Effector memory CD8-positive, alpha-beta T cell (primary cell): ENCODE data around the gene KIRREL3.

Experiments used
- ATAC-seq: fragments of 150-1000 bp; cut with Tn5 transposase; replicated peaks from 2 replicates; pipeline ENCODE4 v1.10.0; 2021; ENCODE audit warnings: mild to moderate bottlenecking, moderate library complexity
- DNase-seq, 3 experiments: peaks; one replicate each; pipeline ENCODE4 v3.0.0; 2021
- H3K27ac Mint-ChIP-seq, 2 donors: one replicate each; pipeline ENCODE4 v1.8.0; 2022; ENCODE audit warnings: mild to moderate bottlenecking in 2 of 2, mixed read lengths in 2 of 2, moderate library complexity in 2 of 2
- H3K27me3 Mint-ChIP-seq, 2 donors: one replicate each; pipeline ENCODE4 v1.8.0; 2022; ENCODE audit warnings: mixed read lengths in 2 of 2
- H3K36me3 Mint-ChIP-seq: one replicate; pipeline ENCODE4 v1.8.0; 2022; ENCODE audit warnings: mild to moderate bottlenecking, moderate library complexity, mixed read lengths; ENCODE audit not compliant: insufficient read depth
- H3K4me1 Mint-ChIP-seq, 2 donors: one replicate each; pipeline ENCODE4 v1.8.0; 2022; ENCODE audit warnings: low read depth in 2 of 2, mixed read lengths in 2 of 2
- H3K4me3 Mint-ChIP-seq, 2 donors: one replicate each; pipeline ENCODE4 v1.8.0; 2022; ENCODE audit warnings: mild to moderate bottlenecking in 2 of 2, mixed read lengths in 2 of 2, moderate library complexity in 2 of 2
- H3K9me3 Mint-ChIP-seq, 2 donors: one replicate each; pipeline ENCODE4 v1.8.0; 2022; ENCODE audit warnings: mixed read lengths in 2 of 2

The KIRREL3 gene

GRCh38 chr11:126418887-126419286, 581.7 kb downstream of the KIRREL3 start:
- H3K27me3 Mint-ChIP-seq = no peaks in the 10 kb centered on the region
- H3K4me1 Mint-ChIP-seq = peaks cover 4 to 7% of the 10 kb centered on the region in 2 donors
- no peaks in the 10 kb centered on the region for H3K9me3 Mint-ChIP-seq
- H3K4me3 Mint-ChIP-seq = no peak overlapping the region
- no peak overlapping the region for H3K27ac Mint-ChIP-seq
- peaks cover 4% of the 10 kb centered on the region for H3K36me3 Mint-ChIP-seq
- no peak for ATAC-seq
- DNase-seq = no peak

GRCh38 chr11:126417091-126417862, 583.3 kb downstream of the KIRREL3 start:
- Mint-ChIP-seq H3K4me3 (peak overlapping the region; percentile 31 to 62), H3K36me3 (peaks cover 4% of the 10 kb centered on the region), H3K4me1 (peaks cover 4 to 7% of the 10 kb centered on the region in 2 donors), H3K9me3 (no peaks in the 10 kb centered on the region), H3K27ac (no peak overlapping the region), H3K27me3 (no peaks in the 10 kb centered on the region)
- ATAC-seq (no peak), DNase-seq (no peak)

- no peaks in the 10 kb centered on the region for H3K27me3 Mint-ChIP-seq
- peak; percentile 18 to 52 (median 46) for DNase-seq
- H3K36me3 Mint-ChIP-seq = peaks cover 4% of the 10 kb centered on the region
- no peaks in the 10 kb centered on the region for H3K9me3 Mint-ChIP-seq
- H3K4me3 Mint-ChIP-seq = peak overlapping the region; percentile 45 to 62
- H3K4me1 Mint-ChIP-seq = peaks cover 4 to 7% of the 10 kb centered on the region in 2 donors
- ATAC-seq = peak; percentile 96
- peak overlapping the region; percentile 41 to 62 for H3K27ac Mint-ChIP-seq
These were observed 584.0 kb downstream of the KIRREL3 start for GRCh38 chr11:126416542-126417090.

GRCh38 chr11:126415669-126416420, 584.7 kb downstream of the KIRREL3 start:
- Mint-ChIP-seq H3K4me3 (peak overlapping the region; percentile 45 to 62), H3K27ac (peak overlapping the region; percentile 41 to 62), H3K4me1 (peaks cover 4 to 7% of the 10 kb centered on the region in 2 donors), H3K9me3 (no peaks in the 10 kb centered on the region), H3K36me3 (no peaks in the 10 kb centered on the region), H3K27me3 (no peaks in the 10 kb centered on the region)
- ATAC-seq = no peak
- no peak for DNase-seq

- no peak overlapping the region for H3K4me3 Mint-ChIP-seq
- H3K9me3 Mint-ChIP-seq = no peaks in the 10 kb centered on the region
- no peak for DNase-seq
- ATAC-seq = no peak
- H3K27ac Mint-ChIP-seq = no peak overlapping the region
- no peaks in the 10 kb centered on the region for H3K27me3 Mint-ChIP-seq
- peaks cover 7% of the 10 kb centered on the region in 2 donors for H3K4me1 Mint-ChIP-seq
- H3K36me3 Mint-ChIP-seq = no peaks in the 10 kb centered on the region
These were observed 585.4 kb downstream of the KIRREL3 start for GRCh38 chr11:126415128-126415527.

- DNase-seq (no peak), ATAC-seq (no peak)
- H3K4me1 Mint-ChIP-seq = peaks cover 7% of the 10 kb centered on the region in 2 donors
- no peak overlapping the region for H3K27ac Mint-ChIP-seq
- H3K9me3 Mint-ChIP-seq = no peaks in the 10 kb centered on the region
- no peaks in the 10 kb centered on the region for H3K27me3 Mint-ChIP-seq
- no peaks in the 10 kb centered on the region for H3K36me3 Mint-ChIP-seq
- no peak overlapping the region for H3K4me3 Mint-ChIP-seq
These were observed 586.0 kb downstream of the KIRREL3 start for GRCh38 chr11:126414615-126415014.

- H3K9me3 Mint-ChIP-seq = no peaks in the 10 kb centered on the region
- H3K27ac Mint-ChIP-seq = no peak overlapping the region
- no peaks in the 10 kb centered on the region for H3K36me3 Mint-ChIP-seq
- H3K4me3 Mint-ChIP-seq = no peak overlapping the region
- peaks cover 7% of the 10 kb centered on the region in 2 donors for H3K4me1 Mint-ChIP-seq
- DNase-seq (no peak), ATAC-seq (no peak)
- H3K27me3 Mint-ChIP-seq = no peaks in the 10 kb centered on the region
These were observed 586.6 kb downstream of the KIRREL3 start for GRCh38 chr11:126413843-126414405.

GRCh38 chr11:126413426-126413825, 587.1 kb downstream of the KIRREL3 start:
- no peaks in the 10 kb centered on the region for H3K27me3 Mint-ChIP-seq
- H3K4me1 Mint-ChIP-seq = peaks cover 7% of the 10 kb centered on the region in 2 donors
- no peaks in the 10 kb centered on the region for H3K36me3 Mint-ChIP-seq
- no peaks in the 10 kb centered on the region for H3K9me3 Mint-ChIP-seq
- no peak overlapping the region for H3K27ac Mint-ChIP-seq
- ATAC-seq (no peak), DNase-seq (no peak)
- H3K4me3 Mint-ChIP-seq = no peak overlapping the region

- H3K4me3 Mint-ChIP-seq = no peak overlapping the region
- peaks cover 7% of the 10 kb centered on the region in 2 donors for H3K4me1 Mint-ChIP-seq
- DNase-seq = no peak
- no peak overlapping the region for H3K27ac Mint-ChIP-seq
- ATAC-seq = no peak
- no peaks in the 10 kb centered on the region for H3K9me3 Mint-ChIP-seq
- H3K36me3 Mint-ChIP-seq = no peaks in the 10 kb centered on the region
- H3K27me3 Mint-ChIP-seq = no peaks in the 10 kb centered on the region
These were observed 588.6 kb downstream of the KIRREL3 start for GRCh38 chr11:126411971-126412381.

- Mint-ChIP-seq H3K4me1 (peaks cover under 1 to 3% of the 10 kb centered on the region in 2 donors), H3K27ac (no peak overlapping the region), H3K27me3 (no peaks in the 10 kb centered on the region), H3K4me3 (no peak overlapping the region), H3K9me3 (no peaks in the 10 kb centered on the region), H3K36me3 (no peaks in the 10 kb centered on the region)
- ATAC-seq (no peak), DNase-seq (no peak)
These were observed 589.9 kb downstream of the KIRREL3 start for GRCh38 chr11:126410649-126411048.

GRCh38 chr11:126409620-126409985, 591.0 kb downstream of the KIRREL3 start:
- Mint-ChIP-seq H3K4me3 (no peak overlapping the region), H3K27me3 (no peaks in the 10 kb centered on the region), H3K27ac (no peak overlapping the region), H3K9me3 (no peaks in the 10 kb centered on the region), H3K36me3 (no peaks in the 10 kb centered on the region), H3K4me1 (peaks cover 0 to 3% of the 10 kb centered on the region in 2 donors)
- ATAC-seq = no peak
- DNase-seq = no peak

GRCh38 chr11:126408901-126409619, 591.5 kb downstream of the KIRREL3 start:
- Mint-ChIP-seq H3K27me3 (no peaks in the 10 kb centered on the region), H3K4me1 (peaks cover 0 to 3% of the 10 kb centered on the region in 2 donors), H3K36me3 (no peaks in the 10 kb centered on the region), H3K4me3 (no peak overlapping the region), H3K27ac (peak overlapping the region in 1 of 2 donors; percentile 67), H3K9me3 (no peaks in the 10 kb centered on the region)
- DNase-seq (no peak), ATAC-seq (no peak)

GRCh38 chr11:126408496-126408895, 592.1 kb downstream of the KIRREL3 start:
- no peak overlapping the region for H3K4me3 Mint-ChIP-seq
- no peaks in the 10 kb centered on the region for H3K36me3 Mint-ChIP-seq
- DNase-seq (no peak), ATAC-seq (no peak)
- no peaks in the 10 kb centered on the region for H3K27me3 Mint-ChIP-seq
- peaks cover 0 to 3% of the 10 kb centered on the region in 2 donors for H3K4me1 Mint-ChIP-seq
- no peaks in the 10 kb centered on the region for H3K9me3 Mint-ChIP-seq
- peak overlapping the region; percentile 66 to 67 for H3K27ac Mint-ChIP-seq
